T-helper 1 cell (primary cell): Measurements from ENCODE around the gene ETV6.

Experiments used
- DNase-seq, 5 donors: peaks; one replicate each; pipeline ENCODE4 v3.0.0-alpha.2; 2012 to 2020

The ETV6 gene

DNA sequence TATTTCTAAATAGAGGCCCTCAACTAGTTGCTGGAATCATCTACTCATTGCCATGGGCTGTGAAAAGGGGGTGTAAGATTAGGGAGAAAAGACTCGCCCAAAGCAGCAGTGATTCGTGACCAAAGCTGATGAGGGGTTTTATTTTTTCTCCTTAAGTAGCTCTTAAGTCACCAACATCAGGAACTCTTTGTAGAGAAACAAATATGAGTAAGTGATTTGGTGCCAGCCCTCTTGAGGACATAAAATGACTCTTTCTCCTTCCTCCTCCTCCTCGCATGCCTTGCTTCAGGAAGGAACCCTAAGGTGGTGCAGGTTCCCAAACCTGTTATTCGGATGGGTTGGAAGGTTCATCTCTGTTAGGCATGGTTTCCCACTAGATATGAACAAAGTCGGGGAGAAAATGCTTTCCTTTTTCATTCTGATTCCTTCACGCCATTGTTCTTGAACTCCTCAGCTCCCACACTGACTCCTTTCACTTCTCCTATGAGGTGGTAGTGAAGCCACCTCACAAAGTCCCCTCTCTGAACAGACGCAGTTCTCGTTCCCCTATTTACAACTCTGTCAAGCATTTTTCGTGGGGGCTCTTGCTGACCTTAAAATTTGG lies 113.4 kb downstream of the ETV6 start:
- no peak for DNase-seq

GRCh38 chr12:11763760-11764520 lies 114.5 kb downstream of the ETV6 start:
- DNase-seq = no peak

DNA sequence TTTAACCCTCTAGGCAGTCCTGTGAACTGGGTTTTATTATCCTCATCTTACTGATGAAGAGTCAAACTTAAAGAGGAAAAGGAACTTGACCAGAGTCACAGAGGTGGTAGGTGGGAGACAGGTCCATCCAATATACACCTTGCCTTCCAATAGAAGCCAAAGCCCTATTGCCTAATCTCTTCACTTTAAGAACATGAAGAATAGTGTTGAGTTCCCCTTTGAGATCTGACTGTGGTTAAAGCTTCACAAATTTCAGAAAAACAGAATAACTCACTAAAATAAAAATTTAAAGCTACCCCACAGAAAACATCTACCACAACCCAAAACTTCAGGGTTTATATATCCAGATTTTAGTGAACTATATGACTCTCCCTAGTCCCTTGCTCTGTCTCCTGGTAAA lies 115.4 kb downstream of the ETV6 start:
- no peak for DNase-seq

DNA sequence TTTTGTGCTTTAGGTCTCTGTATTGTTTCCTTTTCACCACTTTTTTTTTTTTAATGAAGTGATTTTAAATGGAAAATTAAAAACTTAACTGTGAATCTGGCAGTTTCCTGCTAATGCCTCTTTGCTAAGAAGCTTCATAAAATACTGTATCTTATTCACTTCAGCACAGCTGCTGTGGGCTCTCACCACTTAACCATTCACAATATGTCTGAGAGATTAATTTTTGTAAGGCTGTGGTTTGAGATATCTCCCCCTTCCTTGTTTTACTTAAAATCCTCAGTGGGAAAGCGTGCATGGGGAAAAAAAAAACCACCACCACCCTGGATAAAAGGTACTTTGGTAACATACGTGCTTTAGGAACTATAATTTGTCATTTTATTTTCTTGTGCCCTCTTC lies 115.9 kb downstream of the ETV6 start:
- DNase-seq = no peak

DNA sequence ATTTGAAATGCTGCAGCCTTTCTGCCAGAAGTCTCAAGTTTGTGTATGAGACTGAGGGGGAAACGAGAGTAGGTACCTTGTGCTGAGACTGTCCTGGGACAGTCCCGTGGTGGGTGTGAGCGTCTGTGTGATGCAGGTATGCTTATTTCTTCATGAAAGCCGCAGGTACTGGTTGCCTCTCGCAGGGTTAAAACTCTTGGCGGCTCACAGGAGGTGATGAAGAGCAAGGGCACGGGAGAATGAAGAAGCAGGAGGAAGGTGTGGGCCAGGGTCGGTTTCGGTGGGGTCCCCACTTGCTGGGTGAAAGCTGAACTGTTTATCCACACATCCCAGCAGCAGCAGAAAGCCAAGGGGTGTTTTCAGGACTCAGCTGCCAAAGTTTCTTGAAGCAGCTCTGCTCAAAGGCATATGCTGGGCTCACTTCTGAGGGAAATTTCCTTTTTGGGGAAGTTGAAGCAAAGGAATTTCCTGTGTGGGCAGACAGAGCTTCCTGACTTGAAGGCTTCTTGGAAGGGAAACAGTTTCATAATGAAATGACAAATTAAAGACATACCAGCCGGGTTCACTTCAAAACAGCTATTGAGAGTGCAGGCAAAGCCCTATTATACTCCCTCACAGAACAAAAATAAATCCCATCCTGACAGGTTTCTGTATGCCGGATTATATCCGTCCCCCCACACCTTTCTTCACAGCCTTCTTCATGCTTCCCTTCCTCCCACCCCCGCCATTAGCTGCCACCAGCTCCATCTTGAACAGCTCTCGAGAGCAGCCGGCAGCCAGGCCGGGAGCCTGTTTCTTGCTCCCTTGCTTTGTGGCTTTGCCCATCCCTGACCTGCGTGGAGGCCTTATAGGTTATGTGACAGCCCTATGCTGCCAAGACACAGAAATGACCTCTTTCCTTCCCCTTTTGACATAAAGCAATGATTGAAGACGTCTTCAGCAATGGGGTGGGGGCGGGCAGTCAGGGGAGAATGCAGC lies 116.6 kb downstream of the ETV6 start:
- DNase-seq = peak in 2 of 5 donors; percentile 12 to 47

DNA sequence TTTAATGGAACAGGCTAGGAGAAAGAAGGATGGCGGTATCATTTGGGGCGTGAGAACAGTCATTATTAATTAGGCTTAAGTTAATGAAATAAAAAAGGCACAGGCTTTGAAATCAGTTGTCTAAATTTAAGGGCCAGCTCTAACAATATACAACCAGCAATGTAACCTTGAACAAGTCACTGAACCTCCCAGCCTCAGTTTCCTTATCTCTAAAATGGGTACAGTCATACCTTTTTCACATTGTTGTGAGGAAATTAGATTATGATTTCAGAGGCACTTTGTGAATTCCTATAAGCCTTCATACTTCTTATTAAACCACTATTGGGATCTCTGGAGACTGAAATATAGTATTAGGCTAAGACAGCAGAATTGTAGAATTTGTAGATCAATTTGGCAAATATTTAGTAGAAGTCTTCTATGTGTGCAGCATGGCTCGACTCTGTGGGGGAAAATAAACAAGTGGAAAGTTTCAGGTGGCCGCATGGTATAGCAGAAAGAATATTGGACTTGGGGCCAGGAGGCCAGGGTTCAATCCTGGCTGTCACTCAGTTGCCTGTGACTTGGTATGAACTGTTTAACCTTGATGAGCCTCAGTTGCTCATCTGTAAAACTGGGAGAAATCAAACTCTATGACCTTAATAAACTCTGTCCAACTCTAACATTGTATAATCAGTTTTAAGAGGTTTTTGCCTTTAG lies 117.7 kb downstream of the ETV6 start:
- DNase-seq = no peak

DNA sequence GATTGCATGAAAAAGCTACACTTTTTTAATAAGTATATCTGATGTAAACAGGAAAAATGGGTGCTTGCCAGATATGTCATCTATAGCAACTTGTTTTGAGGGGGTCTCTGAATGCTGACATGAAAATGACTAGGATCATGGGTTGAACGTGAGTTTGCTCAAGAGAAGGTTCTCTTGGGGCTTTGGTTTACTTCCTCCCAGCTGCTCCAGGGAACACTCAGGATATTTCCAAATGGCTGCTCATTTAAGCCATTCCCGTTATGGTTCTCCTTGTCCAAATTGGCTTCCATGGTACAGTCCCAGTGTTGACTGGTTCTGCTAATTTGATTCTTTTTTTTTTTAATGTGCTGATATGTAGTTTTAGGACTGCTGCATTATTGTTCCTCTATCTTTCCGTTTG lies 118.3 kb downstream of the ETV6 start:
- DNase-seq = no peak

DNA sequence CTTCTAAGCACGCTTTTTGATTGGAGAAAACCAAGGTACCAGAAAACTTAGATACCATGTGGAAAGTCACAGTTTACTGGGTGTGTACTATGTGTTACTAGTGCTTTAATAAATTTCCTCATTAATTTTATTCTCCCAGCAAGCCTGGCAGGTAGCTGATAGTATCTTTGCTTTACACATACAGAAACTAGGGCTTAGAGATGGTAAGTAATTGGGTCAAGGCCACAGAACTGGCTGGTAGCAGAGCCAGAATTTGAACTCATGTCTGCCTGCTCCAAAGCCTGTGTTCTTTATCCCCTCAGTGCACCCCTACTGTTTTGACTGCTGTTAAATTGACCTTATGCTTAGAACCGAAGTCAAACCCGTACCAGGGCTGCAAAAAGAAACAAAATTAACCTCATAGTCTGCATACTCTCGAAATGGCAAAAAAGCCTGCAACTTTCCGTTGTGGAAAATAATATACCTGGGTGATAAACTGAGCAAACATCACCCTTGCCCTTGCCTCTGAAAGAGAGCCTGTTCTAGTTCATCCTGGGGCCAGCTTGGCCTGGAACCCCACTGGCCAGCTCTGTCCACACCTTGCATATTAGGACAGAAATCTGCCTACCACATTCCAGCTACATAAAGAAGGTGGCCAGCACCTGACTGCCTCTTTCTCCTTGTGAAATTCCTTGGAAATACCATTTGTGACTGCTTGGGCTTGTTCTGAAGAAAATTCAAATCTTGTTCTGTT lies 118.9 kb downstream of the ETV6 start:
- no peak for DNase-seq

DNA sequence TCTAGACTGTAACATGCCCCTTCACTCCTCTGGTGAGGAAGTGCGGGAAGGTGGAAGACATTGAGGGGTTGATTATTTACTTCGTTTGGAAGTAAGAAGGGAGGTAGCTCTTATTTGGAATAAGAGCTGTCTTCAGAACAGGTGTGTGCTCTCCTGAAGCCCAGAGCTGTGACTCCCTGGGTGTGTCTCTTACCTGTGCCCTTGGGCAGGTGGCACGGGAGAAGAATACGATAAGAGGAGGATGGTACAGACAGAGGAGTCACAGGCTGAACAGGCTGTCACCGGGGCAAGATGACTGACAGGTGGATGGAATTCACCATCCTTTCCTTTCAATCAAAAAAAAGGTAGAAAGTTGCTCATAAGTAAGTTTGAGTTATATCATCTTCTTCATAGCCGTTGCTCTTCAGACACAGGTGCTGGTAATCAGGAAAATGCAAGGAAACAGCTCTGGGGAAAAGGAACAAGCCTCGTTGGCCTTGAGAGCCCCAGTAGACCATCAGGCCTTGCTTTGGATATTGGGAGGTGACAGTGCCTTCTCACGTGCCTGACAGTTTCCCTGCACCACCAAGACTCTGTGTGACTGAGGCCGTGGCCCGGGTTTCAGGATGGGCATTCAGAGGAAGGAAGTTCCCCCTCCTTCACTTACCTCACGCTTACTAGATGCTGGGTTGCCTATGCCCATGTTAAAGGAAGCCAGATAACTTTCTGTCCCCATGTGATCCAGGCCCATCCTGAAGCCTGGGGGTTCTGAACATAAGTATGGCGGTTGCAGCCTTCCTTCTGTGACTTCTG lies 120.4 kb downstream of the ETV6 start:
- DNase-seq = peak in 1 of 5 donors; percentile 35

DNA sequence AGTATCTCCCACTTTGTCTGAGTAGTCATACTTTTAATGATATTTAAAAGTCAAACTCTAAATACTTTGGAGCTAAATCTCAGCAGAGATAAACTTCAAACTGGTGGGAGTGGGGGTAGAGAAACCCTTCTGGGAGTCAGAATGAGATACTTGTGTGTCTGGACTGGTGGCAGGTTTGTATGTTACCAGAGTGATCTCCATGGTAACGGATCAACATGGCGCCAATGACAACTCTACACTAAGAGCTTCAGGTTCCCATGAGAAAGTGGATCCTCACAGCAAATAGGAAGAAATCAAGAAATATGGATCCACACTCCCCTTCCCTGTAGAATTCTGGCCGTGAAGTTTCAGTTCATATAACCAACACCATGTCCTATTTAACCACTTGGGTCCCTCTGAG lies 121.9 kb downstream of the ETV6 start:
- DNase-seq = peak in 1 of 5 donors; percentile 31

GRCh38 chr12:11771895-11772502 lies 122.5 kb downstream of the ETV6 start:
- DNase-seq = peak in 1 of 5 donors; percentile 25

DNA sequence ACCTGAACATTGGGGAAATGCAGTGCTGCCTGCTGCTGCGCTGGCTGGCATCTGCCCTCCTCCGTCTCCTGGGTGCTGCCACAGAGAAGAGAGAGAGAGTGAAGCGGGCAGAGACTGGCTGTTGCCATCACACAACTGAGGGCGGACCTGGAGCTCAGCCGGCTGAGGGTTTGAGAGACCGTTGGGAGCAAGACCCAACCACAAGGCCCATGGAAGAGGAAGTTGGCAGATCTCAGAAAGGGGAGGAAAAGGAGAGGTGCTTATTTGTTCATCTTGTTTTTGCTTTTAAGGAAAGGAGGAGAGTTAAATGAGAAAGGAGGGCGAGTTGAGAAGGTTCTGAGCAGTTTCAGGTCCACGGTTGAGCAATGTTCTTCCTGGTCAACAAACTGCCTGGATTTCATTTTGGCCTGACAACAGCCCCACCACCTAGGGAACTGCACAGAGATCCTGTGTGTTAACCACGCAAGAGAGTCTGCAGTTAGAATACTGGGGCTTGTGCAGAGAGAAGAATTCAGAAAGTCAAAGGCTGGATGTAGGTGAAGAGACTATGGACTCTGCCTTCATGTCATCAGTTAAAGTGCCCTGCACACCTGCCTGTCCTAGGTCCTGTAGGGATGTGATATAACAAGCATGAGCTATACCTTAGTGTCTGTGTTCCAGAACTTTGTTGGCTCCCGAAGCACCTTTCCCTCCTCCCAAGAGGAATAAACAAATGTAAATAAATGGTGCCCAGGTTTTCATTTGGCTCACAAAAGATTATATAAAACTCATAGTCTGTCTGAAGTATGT lies 124.6 kb downstream of the ETV6 start:
- no peak for DNase-seq

DNA sequence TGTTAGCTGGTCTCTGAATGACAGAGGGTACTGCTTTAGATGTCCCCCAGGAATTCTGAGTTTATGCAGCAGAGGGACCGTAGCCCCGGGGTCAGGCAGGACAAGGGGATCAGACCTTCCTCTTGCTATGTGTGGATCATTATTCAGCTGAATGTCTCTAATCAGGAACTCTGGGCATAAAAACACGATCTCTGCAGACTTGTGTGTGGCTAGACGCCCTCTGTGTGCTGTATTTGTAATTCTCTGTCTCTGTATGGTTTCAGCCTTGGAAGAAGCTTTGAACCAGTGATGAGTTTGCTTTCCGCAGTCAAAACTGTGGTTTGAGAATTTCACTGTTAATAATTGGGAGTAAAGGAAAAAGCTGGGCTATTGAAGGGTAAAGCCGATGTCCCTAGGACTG lies 125.3 kb downstream of the ETV6 start:
- no peak for DNase-seq

GRCh38 chr12:11776316-11776715 lies 126.8 kb downstream of the ETV6 start:
- DNase-seq = no peak

- no peak for DNase-seq
These were observed 128.0 kb downstream of the ETV6 start for GRCh38 chr12:11777451-11777850.

DNA sequence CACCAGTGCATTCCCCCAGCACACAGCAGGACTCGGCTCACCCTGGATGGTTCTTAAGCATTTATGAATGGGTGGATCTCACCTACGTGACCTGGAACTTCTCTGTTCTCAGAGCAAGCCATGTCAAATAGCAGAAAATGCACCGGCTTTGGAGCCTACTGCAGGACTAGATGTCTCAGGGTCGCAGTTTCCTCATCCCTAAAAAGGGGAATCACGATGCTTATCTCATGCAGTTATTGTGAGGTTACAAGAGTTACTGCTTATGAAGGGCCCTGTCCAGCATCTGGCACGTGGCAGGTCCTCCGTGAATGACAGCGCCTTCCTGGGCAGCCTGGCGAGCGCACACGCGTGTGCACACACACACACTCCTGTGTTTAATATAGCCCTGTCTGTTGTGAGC lies 128.5 kb downstream of the ETV6 start:
- DNase-seq = no peak

GRCh38 chr12:11778713-11779685 lies 129.5 kb downstream of the ETV6 start:
- DNase-seq = no peak

- DNase-seq = no peak
These were observed 131.1 kb downstream of the ETV6 start for GRCh38 chr12:11780521-11781101.
